K562 (cell line): ENCODE results near the gene TRPM2. TPM values are rescaled to one million over a fixed set of nuclear protein-coding genes. Genes with fewer than 3 reads are reported as not detected.

Experiments used
- ATAC-seq: fragments of 200-7000 bp; cut with Tn5 transposase; 3 replicates; pipeline ENCODE4 v1.9.1; 2020; ENCODE audit warnings: moderate library complexity
- BruUV-seq: library from RNA; stranded (reverse); fragments of 400-500 nt; replicated peaks from 2 replicates; lab custom pipeline; 2021; lab: Mats Ljungman, UMichigan
- CTCF ChIA-PET: fragments of 300-600 bp; formaldehyde crosslinking; extraction: SDS; loops from one replicate; lab custom pipeline; 2021; ENCODE audit warnings: low intra/inter-chr PET ratio; lab: Yijun Ruan, JAX
- POLR2A ChIA-PET: fragments of 300-600, 350-650 bp; sonication (Branson Sonifier 250); formaldehyde crosslinking; extraction: SDS; loops from one replicate; lab custom pipeline; 2021; ENCODE audit warnings: antibody characterized with exemption, inconsistent platforms; lab: Yijun Ruan, JAX
- DNase-seq, 4 experiments: peaks; one replicate each; pipeline versions ENCODE4 v3.0.0 to v3.0.0-alpha.2; 2011 to 2018; ENCODE audit warnings: low spot score in 3 of 4, mixed read lengths in 3 of 4; ENCODE audit errors: extremely low read depth in 1 of 4
- FAIRE-seq: peaks from 2 replicates; lab custom pipeline; 2011; peaks lifted over from hg19 to GRCh38; lab: Jason Lieb, UNC
- H2AFZ ChIP-seq: 2 replicates; pipeline ENCODE4 v1.6.0; 2011; ENCODE audit warnings: low read depth, low read length, control low read depth, inconsistent platforms
- H3K27ac ChIP-seq: fragments of 200-600 bp; 3 replicates; pipeline ENCODE4 v1.8.0; 2011; ENCODE audit warnings: low read depth, mild to moderate bottlenecking, control low read depth, inconsistent platforms, low read length, moderate library complexity, mixed read lengths; ENCODE audit errors: extremely low read depth
- H3K27me3 ChIP-seq, 2 experiments: fragments of 300-600 bp in 1 of 2; 2 replicates in 1 of 2; 3 replicates in 1 of 2; pipeline versions ENCODE4 v1.6.0 to v1.8.0; 2011; ENCODE audit warnings: inconsistent platforms in 2 of 2, low read length in 2 of 2, mild to moderate bottlenecking in 1 of 2, mixed read lengths in 1 of 2, moderate library complexity in 1 of 2; ENCODE audit not compliant: control insufficient read depth in 2 of 2, insufficient read depth in 2 of 2
- H3K36me3 ChIP-seq: fragments of 300-600 bp; 3 replicates; pipeline ENCODE4 v1.8.0; 2011; ENCODE audit warnings: mild to moderate bottlenecking, low read length, inconsistent platforms; ENCODE audit not compliant: control insufficient read depth, insufficient read depth
- H3K4me1 ChIP-seq, 2 experiments: fragments of 200-600 bp in 1 of 2; replicated peaks in 1 of 2; 2 replicates in 1 of 2; 3 replicates in 1 of 2; pipeline versions ENCODE4 v1.5.1 to v1.8.0; 2011; ENCODE audit warnings: inconsistent platforms in 2 of 2, low read length in 2 of 2, mild to moderate bottlenecking in 1 of 2, mixed read lengths in 1 of 2, moderate library complexity in 1 of 2; ENCODE audit not compliant: control insufficient read depth in 2 of 2, insufficient read depth in 2 of 2
- H3K4me2 ChIP-seq: 2 replicates; pipeline ENCODE4 v1.6.1; 2011; ENCODE audit warnings: low read length, control low read depth, inconsistent platforms, mixed read lengths; ENCODE audit not compliant: insufficient read depth
- H3K4me3 ChIP-seq: fragments of 200-600 bp; sonication (generic), shearing (Covaris generic); 2 replicates; pipeline ENCODE4 v1.5.1; 2016; ENCODE audit warnings: control low read depth, inconsistent platforms
- H3K79me2 ChIP-seq: fragments of 200-600 bp; 3 replicates; pipeline ENCODE4 v1.8.0; 2011; ENCODE audit warnings: low read length, inconsistent platforms; ENCODE audit not compliant: control insufficient read depth, insufficient read depth
- H3K9ac ChIP-seq, 2 experiments: 2 replicates each; pipeline versions ENCODE4 v1.6.0 to v1.6.1; 2011; ENCODE audit warnings: low read depth in 2 of 2, low read length in 2 of 2, control low read depth in 1 of 2, inconsistent platforms in 1 of 2, mild to moderate bottlenecking in 1 of 2, mixed read lengths in 1 of 2; ENCODE audit not compliant: insufficient read depth in 1 of 2
- H3K9me1 ChIP-seq: one replicate; pipeline ENCODE4 v1.6.0; 2011; ENCODE audit warnings: inconsistent platforms, mild to moderate bottlenecking, low read length, moderate library complexity; ENCODE audit not compliant: control insufficient read depth, insufficient read depth
- H3K9me3 ChIP-seq: replicated peaks from 2 replicates; pipeline ENCODE4 v1.5.1; 2011; ENCODE audit warnings: low read depth, low read length, inconsistent platforms; ENCODE audit not compliant: control insufficient read depth, insufficient read depth
- H4K20me1 ChIP-seq: replicated peaks from 2 replicates; pipeline ENCODE4 v1.6.1; 2011; ENCODE audit warnings: low read length, inconsistent platforms, mixed read lengths; ENCODE audit not compliant: control insufficient read depth, insufficient read depth
- ATF3 ChIP-seq, 2 experiments: fragments of 450-650 bp in 1 of 2; sonication (generic) in 1 of 2; formaldehyde crosslinking in 1 of 2; IDR thresholded peaks in 1 of 2; conservative IDR thresholded peaks in 1 of 2; 2 replicates each; pipeline versions ENCODE4 v1.6.1 to v1.8.1; 2016 to 2023; ENCODE audit warnings: mild to moderate bottlenecking in 2 of 2, moderate library complexity in 2 of 2, inconsistent platforms in 1 of 2, missing genetic modification reagents in 1 of 2
- BACH1 ChIP-seq: fragments of 200-800 bp; sonication (Bioruptor generic); IDR thresholded peaks from 2 replicates; pipeline ENCODE4 v1.6.1; 2016; ENCODE audit warnings: missing genetic modification characterization, missing compliant biosample characterization
- DPF2 ChIP-seq: fragments of 450-650 bp; IDR thresholded peaks from 2 replicates; pipeline ENCODE4 v1.6.1; 2016
- HMBOX1 ChIP-seq: sonication (generic); IDR thresholded peaks from 2 replicates; pipeline ENCODE4 v1.6.1; 2016
- HNRNPH1 ChIP-seq: fragments of 200-400 bp; formaldehyde crosslinking; optimal IDR thresholded peaks from 2 replicates; pipeline ENCODE3; 2017; ENCODE audit warnings: low read depth, mild to moderate bottlenecking, low read length, moderate library complexity
- MECOM ChIP-seq: fragments of 250-450 bp; sonication (Bioruptor Pico); IDR thresholded peaks from 2 replicates; pipeline ENCODE4 v1.8.0; 2022; ENCODE audit warnings: inconsistent platforms
- POLR2A ChIP-seq: fragments of 450-650 bp; conservative IDR thresholded peaks from 2 replicates; pipeline ENCODE4 v1.6.1; 2016
- SFPQ ChIP-seq: fragments of 200-400 bp; formaldehyde crosslinking; IDR thresholded peaks from 2 replicates; pipeline ENCODE4 v1.6.1; 2017; ENCODE audit warnings: mild to moderate bottlenecking, low read depth, low read length, moderate library complexity
- WGBS: fragments of 100-300 bp; shearing (Covaris generic); methylation state at CpG from one replicate; pipeline ENCODE4 v1.1.6; 2016; ENCODE audit warnings: low coverage, mixed read lengths; ENCODE audit not compliant: insufficient coverage; ENCODE audit errors: missing lambda C conversion rate; 5-methylcytosine and 5-hydroxymethylcytosine counted together
- in situ Hi-C: fragments of 300-500 bp; cut with MboI; formaldehyde crosslinking; loops from 4 replicates; pipeline ENCODE4 v1.15.0; 2018; ENCODE audit warnings: inconsistent platforms, mixed read lengths
- intact Hi-C: fragments of 100-400 bp; cut with micrococcal nuclease; formaldehyde crosslinking; loops from 2 replicates; pipeline ENCODE4 v1.14.2; 2022
- polyA plus RNA-seq, 8 experiments: library from polyadenylated mRNA; depleted of rRNA in 4 of 8; stranded (reverse) in 5 of 8; unstranded in 3 of 8; fragments of >200 nt; fragmentation: Nextera tagmentation in 2 of 8; fragmentation: Illumina TruSeq in 1 of 8; extraction: Ambion mirVana in 2 of 8; extraction: Trizol in 1 of 8; gene quantifications; 2 replicates each; pipeline versions ENCODE4 v1.2.1 to v1.2.3, GENCODE V29; 2011 to 2014; ENCODE audit warnings: inconsistent platforms in 1 of 8, missing spikeins in 1 of 8
- total RNA-seq, 7 experiments: library from RNA; depleted of rRNA in 6 of 7; stranded (reverse); fragments of >200 nt in 6 of 7; fragmentation: Illumina TruSeq in 2 of 7; extraction: Trizol in 2 of 7; gene quantifications; 2 replicates each; pipeline versions ENCODE4 v1.2.1 to v1.2.3, GENCODE V29; 2011 to 2021; ENCODE audit warnings: low replicate concordance in 1 of 7
- TF ChIP-seq, protein P1 (sequence below), 2 experiments: fragments of 450-650 bp in 1 of 2; sonication (generic) in 1 of 2; formaldehyde crosslinking in 1 of 2; IDR thresholded peaks; 2 replicates each; pipeline versions ENCODE4 v1.7.1 to v1.9.0; 2016 to 2022; ENCODE audit warnings: inconsistent platforms in 1 of 2, mild to moderate bottlenecking in 1 of 2, missing genetic modification reagents in 1 of 2

Gene TRPM2
- total and polyA plus RNA-seq, 9 of the 15 experiments (the other 6 are each of a cell fraction or from before 2014, with no cell fraction given), result 0.33 to 2.1 (median 0.98) TPM; not detected in 2

GRCh38 chr21:44460441-44460755 lies 107.0 kb downstream of the TRPM2 start:
- 3% methylated on average over 8 of the region's 8 CpGs for WGBS
- Histone ChIP-seq H3K9me3 (no peaks in the 10 kb centered on the region), H2AFZ (no peak overlapping the region), H3K27me3 (peaks cover 32 to 88% of the 10 kb centered on the region in 2 experiments), H3K4me3 (no peak overlapping the region), H3K36me3 (no peaks in the 10 kb centered on the region), H3K9ac (no peak overlapping the region; a peak in 1 of 4 replicates), H3K27ac (no peak overlapping the region), H3K9me1 (no peaks in the 10 kb centered on the region), H3K4me2 (no peak overlapping the region), H3K4me1 (peaks cover 0 to 35% of the 10 kb centered on the region in 2 experiments; a peak in 1 of 5 replicates), H4K20me1 (peaks cover 7% of the 10 kb centered on the region; the same call in 1 of the 2 replicates), H3K79me2 (no peaks in the 10 kb centered on the region)
- BruUV-seq, result no TSS peak
- intact Hi-C loops (no loop called here), in situ Hi-C loops (no loop called here)
- ATAC-seq, result no peak
- ChIA-PET POLR2A (no interaction called here), CTCF (no interaction called here)
- DNase-seq, result no peak
- FAIRE-seq, result no peak
- TF ChIP-seq HMBOX1, result no peak
- TF ChIP-seq ATF3 (IDR thresholded peaks at IDR 0.05), result no peak
- no peak for TF ChIP-seq ATF3 (CRISPR knock-in tag; conservative IDR thresholded peaks at IDR 0.05)
- TF ChIP-seq POLR2A, result no peak
- no peak for TF ChIP-seq SFPQ
- TF ChIP-seq BACH1 (tag), result no peak
- no peak for TF ChIP-seq MECOM
- no peak for TF ChIP-seq HNRNPH1
- TF ChIP-seq DPF2, result no peak
- TF ChIP-seq, protein P1, sequence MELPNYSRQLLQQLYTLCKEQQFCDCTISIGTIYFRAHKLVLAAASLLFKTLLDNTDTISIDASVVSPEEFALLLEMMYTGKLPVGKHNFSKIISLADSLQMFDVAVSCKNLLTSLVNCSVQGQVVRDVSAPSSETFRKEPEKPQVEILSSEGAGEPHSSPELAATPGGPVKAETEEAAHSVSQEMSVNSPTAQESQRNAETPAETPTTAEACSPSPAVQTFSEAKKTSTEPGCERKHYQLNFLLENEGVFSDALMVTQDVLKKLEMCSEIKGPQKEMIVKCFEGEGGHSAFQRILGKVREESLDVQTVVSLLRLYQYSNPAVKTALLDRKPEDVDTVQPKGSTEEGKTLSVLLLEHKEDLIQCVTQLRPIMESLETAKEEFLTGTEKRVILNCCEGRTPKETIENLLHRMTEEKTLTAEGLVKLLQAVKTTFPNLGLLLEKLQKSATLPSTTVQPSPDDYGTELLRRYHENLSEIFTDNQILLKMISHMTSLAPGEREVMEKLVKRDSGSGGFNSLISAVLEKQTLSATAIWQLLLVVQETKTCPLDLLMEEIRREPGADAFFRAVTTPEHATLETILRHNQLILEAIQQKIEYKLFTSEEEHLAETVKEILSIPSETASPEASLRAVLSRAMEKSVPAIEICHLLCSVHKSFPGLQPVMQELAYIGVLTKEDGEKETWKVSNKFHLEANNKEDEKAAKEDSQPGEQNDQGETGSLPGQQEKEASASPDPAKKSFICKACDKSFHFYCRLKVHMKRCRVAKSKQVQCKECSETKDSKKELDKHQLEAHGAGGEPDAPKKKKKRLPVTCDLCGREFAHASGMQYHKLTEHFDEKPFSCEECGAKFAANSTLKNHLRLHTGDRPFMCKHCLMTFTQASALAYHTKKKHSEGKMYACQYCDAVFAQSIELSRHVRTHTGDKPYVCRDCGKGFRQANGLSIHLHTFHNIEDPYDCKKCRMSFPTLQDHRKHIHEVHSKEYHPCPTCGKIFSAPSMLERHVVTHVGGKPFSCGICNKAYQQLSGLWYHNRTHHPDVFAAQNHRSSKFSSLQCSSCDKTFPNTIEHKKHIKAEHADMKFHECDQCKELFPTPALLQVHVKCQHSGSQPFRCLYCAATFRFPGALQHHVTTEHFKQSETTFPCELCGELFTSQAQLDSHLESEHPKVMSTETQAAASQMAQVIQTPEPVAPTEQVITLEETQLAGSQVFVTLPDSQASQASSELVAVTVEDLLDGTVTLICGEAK (IDR thresholded peaks at IDR 0.05), result no peak
- TF ChIP-seq, protein P1 (CRISPR knock-in tag; IDR thresholded peaks at IDR 0.05), result no peak
